GM19452 (cell line): ENCODE results near the gene HSD17B3.
"Not testable (repeated sequence)": the region's sequence is repeated elsewhere in the genome, so short reads cannot be mapped to it uniquely, and the experiment has no call there.

Experiments used
- ATAC-seq: cut with Tn5 transposase; IDR thresholded peaks from one replicate; pipeline ENCODE4 v1.9.1; 2021; ENCODE audit not compliant: unreplicated experiment

Gene HSD17B3

GRCh38 chr9:96201140-96201539 is 100.8 kb downstream of the HSD17B3 start:
- no peak for ATAC-seq

DNA sequence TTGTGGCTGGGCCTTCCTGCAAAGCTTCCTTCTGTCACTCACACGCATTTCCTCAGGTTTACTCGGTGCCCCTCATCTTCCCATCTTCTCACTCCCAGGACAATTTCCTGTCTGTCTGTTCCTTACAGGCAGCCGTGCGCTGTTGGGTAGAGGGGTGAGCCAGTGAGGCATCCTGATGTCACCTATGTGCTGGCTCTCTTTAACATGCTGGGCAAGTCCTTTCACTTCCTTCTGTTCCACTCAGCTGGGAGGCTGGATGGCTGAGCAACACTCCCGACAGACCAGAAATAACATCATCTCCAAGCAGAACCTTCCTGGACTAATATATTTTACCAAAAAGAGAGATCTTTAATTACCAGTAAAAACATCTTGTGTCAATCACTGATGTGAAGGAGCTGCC is 103.0 kb downstream of the HSD17B3 start:
- ATAC-seq = no peak

GRCh38 chr9:96195541-96195940 is 106.4 kb downstream of the HSD17B3 start:
- no peak for ATAC-seq

DNA sequence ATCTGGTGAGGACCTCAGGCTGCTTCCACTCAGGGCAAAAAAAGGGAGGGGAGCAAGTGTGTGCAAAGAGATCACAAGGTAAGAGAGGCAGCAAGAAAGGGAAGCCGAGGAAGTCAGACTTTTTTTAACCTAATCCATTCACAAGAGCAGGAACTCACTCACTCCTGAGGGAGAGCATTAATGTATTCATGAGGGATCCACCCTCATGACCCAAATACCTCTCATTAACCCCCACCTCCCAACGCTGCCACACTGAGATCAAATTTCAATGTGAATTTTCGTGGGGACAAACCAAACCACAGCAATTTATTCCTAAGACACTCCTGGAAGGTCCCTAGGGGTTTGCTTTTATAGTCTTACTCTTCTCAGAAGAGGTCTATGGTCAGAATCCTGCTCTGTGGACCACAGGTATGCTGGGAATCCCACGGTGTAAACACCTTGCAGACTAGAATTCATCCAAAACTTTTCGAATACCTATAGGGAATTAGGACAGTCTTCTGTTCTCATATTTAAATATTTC is 108.7 kb downstream of the HSD17B3 start:
- ATAC-seq = no peak

GRCh38 chr9:96192710-96193109 is 109.3 kb downstream of the HSD17B3 start:
- no peak for ATAC-seq

GRCh38 chr9:96189995-96190394 is 112.0 kb downstream of the HSD17B3 start:
- ATAC-seq = no peak

- not testable (repeated sequence) for ATAC-seq
These were observed 112.4 kb downstream of the HSD17B3 start for GRCh38 chr9:96189581-96189980.

DNA sequence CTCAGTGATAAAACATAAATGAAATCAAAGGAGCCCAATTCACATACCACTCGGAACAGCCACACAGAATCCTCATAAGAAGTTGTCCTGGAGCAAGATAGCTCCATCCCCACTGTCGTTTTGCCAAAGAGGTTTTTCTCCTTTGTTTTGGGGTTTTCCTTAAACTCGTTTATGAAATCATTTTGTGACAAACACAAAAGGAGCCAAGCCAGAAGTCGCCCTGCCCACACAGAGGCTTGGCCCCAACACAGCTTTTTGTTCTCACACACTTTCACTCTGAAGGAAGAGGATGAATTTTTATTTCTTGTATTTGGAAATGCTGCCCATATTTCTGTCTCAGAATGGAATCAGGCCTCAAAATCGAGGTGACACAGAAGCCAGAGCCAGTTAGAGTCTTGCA is 113.4 kb downstream of the HSD17B3 start:
- ATAC-seq = no peak

DNA sequence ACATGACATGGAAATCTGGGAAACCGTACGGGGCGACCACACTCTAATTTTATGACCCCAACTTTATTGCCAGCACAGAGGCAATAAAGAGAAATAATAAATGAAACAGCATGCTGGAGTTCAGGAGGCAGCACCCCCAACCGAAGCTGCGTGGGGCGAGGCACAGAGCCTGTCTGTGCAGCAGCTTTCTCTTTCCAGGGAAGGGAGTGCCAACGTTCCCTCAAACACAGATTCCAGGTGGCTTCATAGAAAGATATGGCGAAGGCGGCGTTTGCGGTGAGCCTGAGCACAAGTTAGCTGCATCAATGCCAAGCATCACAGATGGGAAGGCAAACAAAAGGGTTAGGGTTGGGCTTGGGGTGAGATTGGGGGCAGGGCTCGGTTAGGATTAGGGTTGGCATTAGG is 114.8 kb downstream of the HSD17B3 start:
- ATAC-seq = no peak

GRCh38 chr9:96186591-96187011 is 115.4 kb downstream of the HSD17B3 start:
- ATAC-seq = no peak

- no peak for ATAC-seq
These were observed 116.3 kb downstream of the HSD17B3 start for GRCh38 chr9:96185518-96186156.
